ENCODE measurements around the gene SGSM1. TPM values are rescaled to one million over a fixed set of nuclear protein-coding genes. Genes with fewer than 3 reads are reported as not detected.
A peak's percentile ranks its signal among the peaks of the same experiment; 100 is the strongest.

The SGSM1 gene
- total RNA-seq, 1 experiment from 2014 or later, result 0.29 TPM

- CTCF ChIA-PET, result no interaction called here
- intact Hi-C loops (cut with micrococcal nuclease), result no loop called here
These were observed 67.2 kb downstream of the SGSM1 start for GRCh38 chr22:24873226-24873625.

GRCh38 chr22:24875862-24876506, 70.0 kb downstream of the SGSM1 start:
- Histone ChIP-seq H3F3A (ENCODE audit: low read length, unreplicated experiment) (no peaks in the 10 kb centered on the region), H3K79me2 (ENCODE audit: low read length) (no peaks in the 10 kb centered on the region), H2AFZ (ENCODE audit: low read length) (no peak overlapping the region), H3K27me3 (ENCODE audit: low read length) (0 out of 2 replicates have a peak, but pooled peaks cover 2% of the 10 kb centered on the region), H3K4me3 (ENCODE audit: low read length) (no peak overlapping the region), H3K36me3 (ENCODE audit: low read depth, low read length) (no peaks in the 10 kb centered on the region), H3K9ac (ENCODE audit: low read length) (no peak overlapping the region), H3K27ac (ENCODE audit: low read length) (no peak overlapping the region), H4K20me1 (ENCODE audit: low read length) (no peaks in the 10 kb centered on the region), H3K4me2 (ENCODE audit: low read length) (no peak overlapping the region), H3K4me1 (ENCODE audit: insufficient read depth, low read length) (no peaks in the 10 kb centered on the region), H3K9me3 (ENCODE audit: low read length) (no peaks in the 10 kb centered on the region), H3K9me2 (replicated peaks; ENCODE audit: low read length) (no peaks in the 10 kb centered on the region)
- TF ChIP-seq CTCF (conservative IDR thresholded peaks at IDR 0.05; ENCODE audit: low read depth, low read length), result no peak
- no peak for TF ChIP-seq EZH2 (IDR thresholded peaks at IDR 0.05; ENCODE audit: low read length, unreplicated experiment)
- no peak for TF ChIP-seq EZH2phosphoT487 (IDR thresholded peaks at IDR 0.05; ENCODE audit: borderline replicate concordance, low read length)
- BruUV-seq (replicated peaks), result no TSS peak
- intact Hi-C loops (cut with micrococcal nuclease), result no loop called here
- ATAC-seq (no peak), DNase-seq (peak; percentile 25)
- CTCF ChIA-PET, result no interaction called here
- POLR2A ChIA-PET (ENCODE audit: unreplicated experiment), result no interaction called here

More at GRCh38 chr22:24873226-24873625, 67.2 kb downstream of the SGSM1 start:
- Histone ChIP-seq H2AFZ (ENCODE audit: low read length) (no peak overlapping the region), H3K4me2 (ENCODE audit: low read length) (no peak overlapping the region), H3K27ac (ENCODE audit: low read length) (no peak overlapping the region), H3K36me3 (ENCODE audit: low read depth, low read length) (no peaks in the 10 kb centered on the region), H3F3A (ENCODE audit: low read length, unreplicated experiment) (no peaks in the 10 kb centered on the region), H3K4me3 (ENCODE audit: low read length) (no peak overlapping the region), H3K9ac (ENCODE audit: low read length) (no peak overlapping the region), H3K4me1 (ENCODE audit: insufficient read depth, low read length) (no peaks in the 10 kb centered on the region), H3K79me2 (ENCODE audit: low read length) (no peaks in the 10 kb centered on the region), H3K9me2 (replicated peaks; ENCODE audit: low read length) (no peaks in the 10 kb centered on the region), H3K9me3 (ENCODE audit: low read length) (no peaks in the 10 kb centered on the region), H4K20me1 (ENCODE audit: low read length) (no peaks in the 10 kb centered on the region), H3K27me3 (ENCODE audit: low read length) (0 out of 2 replicates have a peak, but pooled peaks cover 6% of the 10 kb centered on the region)
- TF ChIP-seq EZH2 (IDR thresholded peaks at IDR 0.05; ENCODE audit: low read length, unreplicated experiment) (no peak), CTCF (conservative IDR thresholded peaks at IDR 0.05; ENCODE audit: low read depth, low read length) (no peak), EZH2phosphoT487 (IDR thresholded peaks at IDR 0.05; ENCODE audit: borderline replicate concordance, low read length) (no peak)
- ATAC-seq (no peak), DNase-seq (no peak)
- POLR2A ChIA-PET (ENCODE audit: unreplicated experiment), result no interaction called here
- no TSS peak for BruUV-seq (replicated peaks)

- intact Hi-C loops (cut with micrococcal nuclease), result no loop called here
- Histone ChIP-seq H3K27me3 (ENCODE audit: low read length) (no peaks in the 10 kb centered on the region), H3K9ac (ENCODE audit: low read length) (no peak overlapping the region), H3K4me3 (ENCODE audit: low read length) (no peak overlapping the region), H3F3A (ENCODE audit: low read length, unreplicated experiment) (no peaks in the 10 kb centered on the region), H3K9me3 (ENCODE audit: low read length) (no peaks in the 10 kb centered on the region), H3K36me3 (ENCODE audit: low read depth, low read length) (no peaks in the 10 kb centered on the region), H3K4me1 (ENCODE audit: insufficient read depth, low read length) (no peaks in the 10 kb centered on the region), H3K4me2 (ENCODE audit: low read length) (no peak overlapping the region), H3K9me2 (replicated peaks; ENCODE audit: low read length) (no peaks in the 10 kb centered on the region), H3K27ac (ENCODE audit: low read length) (no peak overlapping the region), H3K79me2 (ENCODE audit: low read length) (no peaks in the 10 kb centered on the region), H4K20me1 (ENCODE audit: low read length) (no peaks in the 10 kb centered on the region), H2AFZ (ENCODE audit: low read length) (no peak overlapping the region)
- no TSS peak for BruUV-seq (replicated peaks)
- ATAC-seq, result no peak
- POLR2A ChIA-PET (ENCODE audit: unreplicated experiment), result no interaction called here
- TF ChIP-seq CTCF (conservative IDR thresholded peaks at IDR 0.05; ENCODE audit: low read depth, low read length) (no peak), EZH2phosphoT487 (IDR thresholded peaks at IDR 0.05; ENCODE audit: borderline replicate concordance, low read length) (no peak), EZH2 (IDR thresholded peaks at IDR 0.05; ENCODE audit: low read length, unreplicated experiment) (no peak)
- DNase-seq, result no peak
- CTCF ChIA-PET, result no interaction called here
These were observed 70.7 kb downstream of the SGSM1 start for GRCh38 chr22:24876700-24877099.
